ENCODE measurements around the gene SLFN5. TPM values are rescaled to one million over a fixed set of nuclear protein-coding genes. Genes with fewer than 3 reads are reported as not detected.

Gene SLFN5
- polyA plus RNA-seq, 1 experiment, result 32.6 TPM

GRCh38 chr17:35313875-35314409 is 71.1 kb downstream of the SLFN5 start:
- TF ChIP-seq, protein P1, sequence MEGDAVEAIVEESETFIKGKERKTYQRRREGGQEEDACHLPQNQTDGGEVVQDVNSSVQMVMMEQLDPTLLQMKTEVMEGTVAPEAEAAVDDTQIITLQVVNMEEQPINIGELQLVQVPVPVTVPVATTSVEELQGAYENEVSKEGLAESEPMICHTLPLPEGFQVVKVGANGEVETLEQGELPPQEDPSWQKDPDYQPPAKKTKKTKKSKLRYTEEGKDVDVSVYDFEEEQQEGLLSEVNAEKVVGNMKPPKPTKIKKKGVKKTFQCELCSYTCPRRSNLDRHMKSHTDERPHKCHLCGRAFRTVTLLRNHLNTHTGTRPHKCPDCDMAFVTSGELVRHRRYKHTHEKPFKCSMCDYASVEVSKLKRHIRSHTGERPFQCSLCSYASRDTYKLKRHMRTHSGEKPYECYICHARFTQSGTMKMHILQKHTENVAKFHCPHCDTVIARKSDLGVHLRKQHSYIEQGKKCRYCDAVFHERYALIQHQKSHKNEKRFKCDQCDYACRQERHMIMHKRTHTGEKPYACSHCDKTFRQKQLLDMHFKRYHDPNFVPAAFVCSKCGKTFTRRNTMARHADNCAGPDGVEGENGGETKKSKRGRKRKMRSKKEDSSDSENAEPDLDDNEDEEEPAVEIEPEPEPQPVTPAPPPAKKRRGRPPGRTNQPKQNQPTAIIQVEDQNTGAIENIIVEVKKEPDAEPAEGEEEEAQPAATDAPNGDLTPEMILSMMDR (IDR thresholded peaks at IDR 0.05; ENCODE audit: insufficient read depth, low read depth, low read length), result no peak
- POLR2A ChIA-PET, result no interaction called here

GRCh38 chr17:35314415-35315216 is 71.7 kb downstream of the SLFN5 start:
- TF ChIP-seq, protein P1 (IDR thresholded peaks at IDR 0.05; ENCODE audit: insufficient read depth, low read depth, low read length), result no peak
- Histone ChIP-seq H3K36me3 (ENCODE audit: control insufficient read depth, insufficient read depth, low read length) (no peaks in the 10 kb centered on the region), H3K27me3 (ENCODE audit: control insufficient read depth, insufficient read depth, low read length) (peaks cover 3% of the 10 kb centered on the region), H3K4me3 (ENCODE audit: low read depth, low read length) (no peak overlapping the region)
- ChIA-PET CTCF (interaction anchor here (1.0 to 7.7 kb wide), 4 partner anchors 212 to 433 kb away, joined by 3 to 195 read pairs (median 3); partner anchors contain the start of gene SLFN12L), POLR2A (interaction anchor here (0.6 kb wide), 1 partner anchor 61 kb away, joined by 3 read pairs; no protein-coding TSS in a partner anchor)
- no peak for DNase-seq (ENCODE audit: low read depth)

More at GRCh38 chr17:35313875-35314409, 71.1 kb downstream of the SLFN5 start:
- no peak for DNase-seq (ENCODE audit: low read depth)
- no peaks in the 10 kb centered on the region for H3K36me3 ChIP-seq (ENCODE audit: control insufficient read depth, insufficient read depth, low read length)
- H3K4me3 ChIP-seq (ENCODE audit: low read depth, low read length), result no peak overlapping the region
- peaks cover 3% of the 10 kb centered on the region for H3K27me3 ChIP-seq (ENCODE audit: control insufficient read depth, insufficient read depth, low read length)
- CTCF ChIA-PET, result interaction anchor here (0.6 to 7.7 kb wide), 9 partner anchors 12 to 265 kb away, joined by 3 to 195 read pairs (median 5); partner anchors contain the start of gene SLFN12L

DNA sequence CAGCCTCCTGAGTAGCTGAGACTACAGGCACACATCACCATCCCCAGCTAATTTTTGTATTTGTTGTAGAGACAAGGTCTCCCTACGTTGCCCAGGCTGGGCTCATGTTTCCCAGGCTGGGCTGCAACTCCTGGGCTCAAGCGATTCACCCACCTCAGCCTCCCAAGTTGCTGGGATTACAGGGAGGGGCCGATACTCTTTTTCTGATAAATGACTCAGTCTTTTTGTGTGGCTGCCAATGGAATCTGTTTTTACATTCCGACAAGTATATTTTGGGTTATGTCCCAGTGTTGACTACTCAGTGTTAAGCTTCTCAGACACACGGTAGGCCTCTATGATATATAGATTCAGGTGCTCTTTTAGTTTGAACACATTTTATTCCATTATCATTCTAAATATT is 72.4 kb downstream of the SLFN5 start:
- ChIA-PET CTCF (interaction anchor here (1.0 to 7.7 kb wide), 3 partner anchors 221 to 432 kb away, joined by 3 to 195 read pairs (median 3); partner anchors contain the start of gene SLFN12L), POLR2A (interaction anchor here (0.6 kb wide), 1 partner anchor 61 kb away, joined by 3 read pairs; no protein-coding TSS in a partner anchor)
- Histone ChIP-seq H3K4me3 (ENCODE audit: low read depth, low read length) (no peak overlapping the region), H3K36me3 (ENCODE audit: control insufficient read depth, insufficient read depth, low read length) (no peaks in the 10 kb centered on the region), H3K27me3 (ENCODE audit: control insufficient read depth, insufficient read depth, low read length) (peaks cover 3% of the 10 kb centered on the region)
- DNase-seq (ENCODE audit: low read depth), result peak; percentile 75
- TF ChIP-seq, protein P1 (IDR thresholded peaks at IDR 0.05; ENCODE audit: insufficient read depth, low read depth, low read length), result no peak

- POLR2A ChIA-PET, result no interaction called here
- H3K4me3 ChIP-seq (ENCODE audit: low read depth, low read length), result no peak overlapping the region
- TF ChIP-seq, protein P1 (IDR thresholded peaks at IDR 0.05; ENCODE audit: insufficient read depth, low read depth, low read length), result no peak
- no peaks in the 10 kb centered on the region for H3K36me3 ChIP-seq (ENCODE audit: control insufficient read depth, insufficient read depth, low read length)
- H3K27me3 ChIP-seq (ENCODE audit: control insufficient read depth, insufficient read depth, low read length), result peaks cover 3% of the 10 kb centered on the region
- CTCF ChIA-PET, result interaction anchor here (7.7 kb wide), 1 partner anchor 220 kb away, joined by 195 read pairs; the partner anchor contains the start of gene SLFN12L
- no peak for DNase-seq (ENCODE audit: low read depth)
Observed at GRCh38 chr17:35315971-35316370, 73.1 kb downstream of the SLFN5 start.

DNA sequence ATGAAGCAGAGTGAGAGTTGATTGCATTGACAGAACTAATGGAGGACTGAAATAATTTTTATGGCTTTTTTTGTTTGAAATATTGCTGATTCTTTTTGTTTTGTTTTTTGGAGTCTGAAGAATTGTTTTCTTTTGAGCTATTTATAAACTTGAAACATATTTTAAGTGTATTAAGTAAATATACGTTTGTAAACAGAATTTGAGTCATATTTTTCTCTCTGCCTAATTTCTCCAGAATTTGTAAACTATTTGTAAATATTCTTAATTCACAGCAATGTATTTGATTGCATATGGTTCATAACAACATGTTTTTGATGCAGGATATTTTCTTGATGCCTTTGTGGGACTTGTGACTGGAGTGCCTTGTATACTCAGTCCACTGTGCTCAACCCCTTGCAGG is 79.9 kb downstream of the SLFN5 start:
- Histone ChIP-seq H3K4me3 (ENCODE audit: low read depth, low read length) (no peak overlapping the region), H3K27me3 (ENCODE audit: control insufficient read depth, insufficient read depth, low read length) (peaks cover 4% of the 10 kb centered on the region), H3K36me3 (ENCODE audit: control insufficient read depth, insufficient read depth, low read length) (no peaks in the 10 kb centered on the region)
- ChIA-PET POLR2A (no interaction called here), CTCF (no interaction called here)
- TF ChIP-seq, protein P1 (IDR thresholded peaks at IDR 0.05; ENCODE audit: insufficient read depth, low read depth, low read length), result no peak
- DNase-seq (ENCODE audit: low read depth), result no peak
